ENCODE results near the gene TMOD1.

Gene TMOD1

DNA sequence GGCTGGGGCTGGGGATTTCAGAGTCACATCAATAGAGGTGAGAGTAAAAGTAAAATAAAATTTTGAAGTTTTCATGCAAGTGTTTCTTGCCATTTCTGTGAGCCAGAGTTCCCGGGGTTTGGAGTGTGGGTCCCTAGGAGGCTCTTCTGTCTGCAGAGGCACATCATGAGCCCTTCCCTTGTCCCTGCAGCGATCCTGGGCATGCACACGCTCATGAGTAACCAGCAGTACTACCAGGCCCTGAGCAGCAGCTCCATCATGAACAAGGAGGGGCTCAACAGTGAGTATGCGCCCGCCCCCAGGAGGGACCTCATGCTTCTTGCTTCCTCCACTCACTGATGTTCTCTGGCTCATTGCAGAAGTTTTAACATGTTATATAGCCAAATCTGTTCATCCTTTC is 61.1 kb downstream of the TMOD1 start:
- no peaks in the 10 kb centered on the region for H3K9me3 ChIP-seq (ENCODE audit: control extremely low read depth in 1 of 5, control insufficient read depth in 4 of 5, insufficient read depth in 2 of 5, low read depth in 1 of 5, low read length in 4 of 5)
- H3K4me3 ChIP-seq (ENCODE audit: control insufficient read depth in 1 of 7, extremely low read depth in 1 of 7, insufficient read depth in 4 of 7, low read depth in 2 of 7, low read length in 6 of 7), result no peak overlapping the region
- H3K4me1 ChIP-seq (ENCODE audit: control extremely low read depth in 1 of 4, control insufficient read depth in 4 of 4, insufficient read depth in 4 of 4, low read length in 3 of 4), result peaks cover 0 to 23% (median 13%) of the 10 kb centered on the region in 4 experiments
- H3K36me3 ChIP-seq (ENCODE audit: control insufficient read depth in 4 of 4, insufficient read depth in 4 of 4, low read length in 3 of 4), result no peaks in the 10 kb centered on the region
- CTCF ChIA-PET, result interaction anchor here (3.3 kb wide), 1 partner anchor 93 kb away, joined by 13 read pairs; no protein-coding TSS in a partner anchor
- no peak overlapping the region for H3K27ac ChIP-seq (ENCODE audit: insufficient read depth in 1 of 2, low read depth in 1 of 2, low read length in 2 of 2, poor library complexity in 1 of 2, severe bottlenecking in 2 of 2)
- WGBS (ENCODE audit: insufficient coverage), result 94% methylated on average over 3 of the region's 5 CpGs
- POLR2A ChIA-PET, result no interaction called here
- H3K27me3 ChIP-seq (replicated peaks in 2 of 5; ENCODE audit: control insufficient read depth in 4 of 5, insufficient read depth in 5 of 5, low read length in 4 of 5), result no peaks in the 10 kb centered on the region
- DNase-seq, result no peak

- Histone ChIP-seq H3K4me3 (ENCODE audit: control insufficient read depth in 1 of 7, extremely low read depth in 1 of 7, insufficient read depth in 4 of 7, low read depth in 2 of 7, low read length in 6 of 7) (no peak overlapping the region), H3K27me3 (replicated peaks in 2 of 5; ENCODE audit: control insufficient read depth in 4 of 5, insufficient read depth in 5 of 5, low read length in 4 of 5) (no peaks in the 10 kb centered on the region), H3K36me3 (ENCODE audit: control insufficient read depth in 4 of 4, insufficient read depth in 4 of 4, low read length in 3 of 4) (no peaks in the 10 kb centered on the region), H3K4me1 (ENCODE audit: control extremely low read depth in 1 of 4, control insufficient read depth in 4 of 4, insufficient read depth in 4 of 4, low read length in 3 of 4) (peaks cover 0 to 24% (median 10%) of the 10 kb centered on the region in 4 experiments), H3K9me3 (ENCODE audit: control extremely low read depth in 1 of 5, control insufficient read depth in 4 of 5, insufficient read depth in 2 of 5, low read depth in 1 of 5, low read length in 4 of 5) (no peaks in the 10 kb centered on the region), H3K27ac (ENCODE audit: insufficient read depth in 1 of 2, low read depth in 1 of 2, low read length in 2 of 2, poor library complexity in 1 of 2, severe bottlenecking in 2 of 2) (no peak overlapping the region)
- 95% methylated on average over 13 of the region's 13 CpGs for WGBS (ENCODE audit: insufficient coverage)
- CTCF ChIA-PET, result interaction anchor here (1.1 kb wide), 1 partner anchor 94 kb away, joined by 3 read pairs; no protein-coding TSS in a partner anchor
- POLR2A ChIA-PET, result no interaction called here
- no peak for DNase-seq
These were observed 62.1 kb downstream of the TMOD1 start for GRCh38 chr9:97563458-97564135.

- 81% methylated on average over 10 of the region's 14 CpGs for WGBS (ENCODE audit: insufficient coverage)
- Histone ChIP-seq H3K36me3 (ENCODE audit: control insufficient read depth in 4 of 4, insufficient read depth in 4 of 4, low read length in 3 of 4) (no peaks in the 10 kb centered on the region), H3K27me3 (replicated peaks in 2 of 5; ENCODE audit: control insufficient read depth in 4 of 5, insufficient read depth in 5 of 5, low read length in 4 of 5) (no peaks in the 10 kb centered on the region), H3K4me1 (ENCODE audit: control extremely low read depth in 1 of 4, control insufficient read depth in 4 of 4, insufficient read depth in 4 of 4, low read length in 3 of 4) (peaks cover 0 to 16% (median 4%) of the 10 kb centered on the region in 4 experiments), H3K9me3 (ENCODE audit: control extremely low read depth in 1 of 5, control insufficient read depth in 4 of 5, insufficient read depth in 2 of 5, low read depth in 1 of 5, low read length in 4 of 5) (no peaks in the 10 kb centered on the region), H3K4me3 (ENCODE audit: control insufficient read depth in 1 of 7, extremely low read depth in 1 of 7, insufficient read depth in 4 of 7, low read depth in 2 of 7, low read length in 6 of 7) (no peak overlapping the region), H3K27ac (ENCODE audit: insufficient read depth in 1 of 2, low read depth in 1 of 2, low read length in 2 of 2, poor library complexity in 1 of 2, severe bottlenecking in 2 of 2) (no peak overlapping the region)
- ChIA-PET CTCF (interaction anchor here (0.5 to 1.1 kb wide), 4 partner anchors 15 to 95 kb away, joined by 3 read pairs; partner anchors contain the start of gene TMOD1), POLR2A (no interaction called here)
- DNase-seq, result peak in 1 of 3 donors; percentile 26
These were observed 63.1 kb downstream of the TMOD1 start for GRCh38 chr9:97564291-97565175.

GRCh38 chr9:97565262-97565661 is 63.8 kb downstream of the TMOD1 start:
- POLR2A ChIA-PET, result no interaction called here
- CTCF ChIA-PET, result interaction anchor here (0.5 kb wide), 1 partner anchor 28 kb away, joined by 3 read pairs; no protein-coding TSS in a partner anchor

DNA sequence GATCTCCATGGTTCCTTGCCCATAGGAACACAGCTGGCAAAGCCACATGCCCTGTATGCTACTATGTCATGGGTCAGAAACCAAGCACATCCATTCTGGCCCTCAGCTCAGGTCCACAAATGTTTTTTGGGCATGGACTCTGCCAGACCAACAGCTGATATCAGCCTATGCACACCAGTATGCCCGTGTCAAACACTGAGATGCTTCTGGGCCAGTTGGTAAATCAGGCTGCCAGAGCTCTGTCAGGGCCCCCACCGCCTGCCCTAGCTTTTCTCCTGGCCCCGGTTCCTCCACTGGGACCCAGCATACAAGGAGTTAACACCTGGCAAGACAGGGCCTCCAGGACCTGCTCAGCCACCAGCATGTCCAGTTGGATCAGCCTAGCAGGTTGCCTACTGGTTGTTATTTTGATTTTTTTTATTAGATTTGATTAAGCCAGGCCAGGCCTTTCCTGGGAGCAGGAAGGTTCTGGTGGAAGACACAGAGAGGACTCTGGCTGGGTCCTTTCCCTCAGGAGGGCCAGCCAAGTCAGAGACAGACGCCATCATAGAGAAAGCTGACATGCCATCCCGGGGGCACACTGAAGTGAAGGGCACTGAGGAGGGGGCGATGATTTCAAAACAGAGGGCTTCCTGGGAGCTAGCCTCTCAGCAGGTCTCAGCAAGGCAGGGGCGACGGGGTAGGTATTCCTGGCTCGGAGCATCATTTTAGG is 65.9 kb downstream of the TMOD1 start:
- WGBS (ENCODE audit: insufficient coverage), result 88% methylated on average over 8 of the region's 9 CpGs
- peak in 1 of 3 donors; percentile 4 for DNase-seq
- Histone ChIP-seq H3K27me3 (replicated peaks in 2 of 5; ENCODE audit: control insufficient read depth in 4 of 5, insufficient read depth in 5 of 5, low read length in 4 of 5) (no peaks in the 10 kb centered on the region), H3K9me3 (ENCODE audit: control extremely low read depth in 1 of 5, control insufficient read depth in 4 of 5, insufficient read depth in 2 of 5, low read depth in 1 of 5, low read length in 4 of 5) (no peaks in the 10 kb centered on the region), H3K4me3 (ENCODE audit: control insufficient read depth in 1 of 7, extremely low read depth in 1 of 7, insufficient read depth in 4 of 7, low read depth in 2 of 7, low read length in 6 of 7) (no peak overlapping the region), H3K36me3 (ENCODE audit: control insufficient read depth in 4 of 4, insufficient read depth in 4 of 4, low read length in 3 of 4) (no peaks in the 10 kb centered on the region), H3K27ac (ENCODE audit: insufficient read depth in 1 of 2, low read depth in 1 of 2, low read length in 2 of 2, poor library complexity in 1 of 2, severe bottlenecking in 2 of 2) (no peak overlapping the region), H3K4me1 (ENCODE audit: control extremely low read depth in 1 of 4, control insufficient read depth in 4 of 4, insufficient read depth in 4 of 4, low read length in 3 of 4) (peaks cover 0 to 13% (median 4%) of the 10 kb centered on the region in 4 experiments)
- ChIA-PET POLR2A (no interaction called here), CTCF (interaction anchor here (2.0 to 3.6 kb wide), 2 partner anchors 31 to 99 kb away, joined by 6 to 18 read pairs; no protein-coding TSS in a partner anchor)

More at GRCh38 chr9:97565262-97565661, 63.8 kb downstream of the TMOD1 start:
- Histone ChIP-seq H3K27ac (ENCODE audit: insufficient read depth in 1 of 2, low read depth in 1 of 2, low read length in 2 of 2, poor library complexity in 1 of 2, severe bottlenecking in 2 of 2) (no peak overlapping the region), H3K27me3 (replicated peaks in 2 of 5; ENCODE audit: control insufficient read depth in 4 of 5, insufficient read depth in 5 of 5, low read length in 4 of 5) (no peaks in the 10 kb centered on the region), H3K4me3 (ENCODE audit: control insufficient read depth in 1 of 7, extremely low read depth in 1 of 7, insufficient read depth in 4 of 7, low read depth in 2 of 7, low read length in 6 of 7) (no peak overlapping the region), H3K9me3 (ENCODE audit: control extremely low read depth in 1 of 5, control insufficient read depth in 4 of 5, insufficient read depth in 2 of 5, low read depth in 1 of 5, low read length in 4 of 5) (no peaks in the 10 kb centered on the region), H3K36me3 (ENCODE audit: control insufficient read depth in 4 of 4, insufficient read depth in 4 of 4, low read length in 3 of 4) (no peaks in the 10 kb centered on the region), H3K4me1 (ENCODE audit: control extremely low read depth in 1 of 4, control insufficient read depth in 4 of 4, insufficient read depth in 4 of 4, low read length in 3 of 4) (peaks cover 0 to 16% (median 4%) of the 10 kb centered on the region in 4 experiments)
- WGBS (ENCODE audit: insufficient coverage), result 100% methylated on average over 2 of the region's 5 CpGs
- DNase-seq, result no peak

GRCh38 chr9:97567894-97568202 is 66.4 kb downstream of the TMOD1 start:
- H3K9me3 ChIP-seq (ENCODE audit: control extremely low read depth in 1 of 5, control insufficient read depth in 4 of 5, insufficient read depth in 2 of 5, low read depth in 1 of 5, low read length in 4 of 5), result no peaks in the 10 kb centered on the region
- H3K4me1 ChIP-seq (ENCODE audit: control extremely low read depth in 1 of 4, control insufficient read depth in 4 of 4, insufficient read depth in 4 of 4, low read length in 3 of 4), result peaks cover 0 to 13% (median 4%) of the 10 kb centered on the region in 4 experiments
- H3K36me3 ChIP-seq (ENCODE audit: control insufficient read depth in 4 of 4, insufficient read depth in 4 of 4, low read length in 3 of 4), result no peaks in the 10 kb centered on the region
- H3K27me3 ChIP-seq (replicated peaks in 2 of 5; ENCODE audit: control insufficient read depth in 4 of 5, insufficient read depth in 5 of 5, low read length in 4 of 5), result no peaks in the 10 kb centered on the region
- H3K27ac ChIP-seq (ENCODE audit: insufficient read depth in 1 of 2, low read depth in 1 of 2, low read length in 2 of 2, poor library complexity in 1 of 2, severe bottlenecking in 2 of 2), result no peak overlapping the region
- ChIA-PET POLR2A (no interaction called here), CTCF (interaction anchor here (2.0 to 3.6 kb wide), 2 partner anchors 31 to 99 kb away, joined by 6 to 18 read pairs; no protein-coding TSS in a partner anchor)
- H3K4me3 ChIP-seq (ENCODE audit: control insufficient read depth in 1 of 7, extremely low read depth in 1 of 7, insufficient read depth in 4 of 7, low read depth in 2 of 7, low read length in 6 of 7), result no peak overlapping the region
- WGBS (ENCODE audit: insufficient coverage), result 13% methylated on average over 3 of the region's 4 CpGs
- peak; percentile 82 to 95 (median 93) for DNase-seq

Data from common myeloid progenitor, CD34-positive (primary cell).